RWPE1 (cell line): ENCODE data around the gene GALR1.
"Not testable (repeated sequence)": the region's sequence is repeated elsewhere in the genome, so short reads cannot be mapped to it uniquely, and the experiment has no call there.

Experiments
- CTCF ChIA-PET: fragments of 350-600 bp; sonication (Branson Sonifier 250); formaldehyde crosslinking; extraction: SDS; loops from one replicate; lab custom pipeline; 2021; lab: Yijun Ruan, JAX
- POLR2A ChIA-PET: fragments of 400-600 bp; formaldehyde crosslinking; extraction: SDS; loops from one replicate; lab custom pipeline; 2020; ENCODE audit warnings: antibody characterized with exemption; ENCODE audit not compliant: low non-redundant PET; lab: Yijun Ruan, JAX
- DNase-seq: peaks from one replicate; pipeline ENCODE4 v3.0.0; 2012; ENCODE audit warnings: low spot score
- H3K27ac ChIP-seq: fragments of 450-650 bp; 2 replicates; pipeline ENCODE4 v1.5.1; 2017
- TF ChIP-seq, protein P1 (sequence below): fragments of 450-650 bp; conservative IDR thresholded peaks from 2 replicates; pipeline ENCODE4 v1.5.1; 2017; ENCODE audit warnings: low read depth, mild to moderate bottlenecking

Gene GALR1

DNA sequence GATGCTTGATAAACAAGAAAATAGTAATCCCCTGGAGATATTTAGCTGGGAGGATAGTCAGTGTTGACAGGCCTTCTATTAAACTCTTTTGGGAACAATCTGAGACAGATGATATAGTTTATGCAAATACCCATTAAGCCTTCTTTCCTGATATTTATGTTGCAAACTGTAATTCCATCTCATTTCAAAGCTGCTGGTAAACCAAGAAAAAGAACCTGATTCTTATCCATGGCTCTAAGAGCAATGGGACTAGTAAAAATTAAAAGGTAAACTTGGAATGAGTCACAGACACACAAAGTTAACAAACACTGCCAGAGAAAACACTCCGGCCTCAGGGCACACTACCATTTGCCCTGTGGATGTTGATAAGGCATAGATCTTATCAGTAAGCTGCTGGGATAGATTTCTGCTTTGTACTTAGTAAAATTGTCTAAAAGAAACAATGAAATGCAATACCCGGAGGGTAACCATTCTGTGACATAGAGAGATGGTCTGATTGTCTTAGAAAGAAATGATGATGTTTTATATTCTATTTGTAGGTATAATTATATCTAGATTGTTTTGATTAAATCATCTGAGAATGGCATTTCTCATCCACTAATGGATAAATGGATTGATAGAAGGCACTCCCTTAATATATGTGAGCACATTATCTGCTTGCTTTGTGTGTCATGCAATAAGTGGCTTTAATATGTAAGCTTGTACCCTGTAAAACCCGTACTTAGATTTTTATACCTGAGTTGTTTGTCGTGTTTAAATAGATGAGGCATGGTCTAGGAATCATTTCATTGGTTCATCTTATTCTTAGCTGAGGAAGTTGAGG, 13.2 kb downstream of the GALR1 start:
- TF ChIP-seq, protein P1, sequence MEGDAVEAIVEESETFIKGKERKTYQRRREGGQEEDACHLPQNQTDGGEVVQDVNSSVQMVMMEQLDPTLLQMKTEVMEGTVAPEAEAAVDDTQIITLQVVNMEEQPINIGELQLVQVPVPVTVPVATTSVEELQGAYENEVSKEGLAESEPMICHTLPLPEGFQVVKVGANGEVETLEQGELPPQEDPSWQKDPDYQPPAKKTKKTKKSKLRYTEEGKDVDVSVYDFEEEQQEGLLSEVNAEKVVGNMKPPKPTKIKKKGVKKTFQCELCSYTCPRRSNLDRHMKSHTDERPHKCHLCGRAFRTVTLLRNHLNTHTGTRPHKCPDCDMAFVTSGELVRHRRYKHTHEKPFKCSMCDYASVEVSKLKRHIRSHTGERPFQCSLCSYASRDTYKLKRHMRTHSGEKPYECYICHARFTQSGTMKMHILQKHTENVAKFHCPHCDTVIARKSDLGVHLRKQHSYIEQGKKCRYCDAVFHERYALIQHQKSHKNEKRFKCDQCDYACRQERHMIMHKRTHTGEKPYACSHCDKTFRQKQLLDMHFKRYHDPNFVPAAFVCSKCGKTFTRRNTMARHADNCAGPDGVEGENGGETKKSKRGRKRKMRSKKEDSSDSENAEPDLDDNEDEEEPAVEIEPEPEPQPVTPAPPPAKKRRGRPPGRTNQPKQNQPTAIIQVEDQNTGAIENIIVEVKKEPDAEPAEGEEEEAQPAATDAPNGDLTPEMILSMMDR: no peak
- DNase-seq: no peak
- ChIA-PET POLR2A (no interaction called here), CTCF (no interaction called here)
- H3K27ac ChIP-seq: no peak overlapping the region

DNA sequence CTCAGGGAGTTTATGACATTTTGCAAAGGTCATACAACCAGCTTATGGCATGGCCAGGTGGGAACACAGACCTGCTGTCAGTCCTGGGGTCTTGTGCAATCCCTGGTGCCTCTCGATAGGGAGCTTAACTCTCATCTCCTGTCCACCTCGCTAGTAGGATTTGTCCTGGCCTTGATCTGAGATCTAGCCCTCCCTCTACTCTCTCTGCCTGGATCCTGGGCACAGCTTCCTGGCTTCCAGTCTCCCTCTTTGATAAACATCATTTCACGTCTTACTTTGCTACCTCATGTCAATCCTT, 13.8 kb downstream of the GALR1 start:
- TF ChIP-seq, protein P1: no peak
- POLR2A ChIA-PET: no interaction called here
- H3K27ac ChIP-seq: no peak overlapping the region
- DNase-seq: no peak
- CTCF ChIA-PET: interaction anchor here (0.7 kb wide), 1 partner anchor 456 kb away, joined by 6 read pairs; no protein-coding TSS in a partner anchor

DNA sequence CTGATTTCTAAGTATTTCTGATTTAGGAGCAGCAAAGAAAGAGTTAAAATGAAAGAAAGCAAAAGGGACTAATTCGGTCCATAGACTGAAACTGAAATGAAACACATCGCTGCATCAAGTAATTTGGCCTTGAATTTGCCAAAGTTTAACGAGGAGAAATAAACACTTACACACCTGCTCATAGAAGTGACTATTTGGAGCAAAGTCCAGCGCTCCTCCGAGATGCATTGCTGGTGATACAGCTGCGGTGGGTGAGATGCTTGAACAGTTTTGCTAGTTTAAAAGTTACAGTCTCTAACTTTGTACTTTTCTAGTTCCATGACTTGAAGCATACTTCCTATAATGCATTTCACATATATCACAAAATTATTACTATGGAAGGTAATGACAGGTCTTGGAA, 18.3 kb downstream of the GALR1 start:
- TF ChIP-seq, protein P1: no peak
- no peak overlapping the region for H3K27ac ChIP-seq
- CTCF ChIA-PET: no interaction called here
- DNase-seq: no peak
- POLR2A ChIA-PET: no interaction called here

DNA sequence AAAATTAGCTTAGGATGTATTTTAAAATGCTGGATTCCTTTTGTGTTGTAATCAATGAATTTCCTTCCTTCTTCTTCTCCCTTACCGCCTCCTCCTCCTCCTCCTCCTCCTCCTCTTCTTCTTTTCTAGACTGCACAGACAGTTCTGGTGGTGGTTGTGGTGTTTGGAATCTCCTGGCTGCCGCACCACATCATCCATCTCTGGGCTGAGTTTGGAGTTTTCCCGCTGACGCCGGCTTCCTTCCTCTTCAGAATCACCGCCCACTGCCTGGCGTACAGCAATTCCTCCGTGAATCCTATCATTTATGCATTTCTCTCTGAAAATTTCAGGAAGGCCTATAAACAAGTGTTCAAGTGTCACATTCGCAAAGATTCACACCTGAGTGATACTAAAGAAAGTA, 18.8 kb downstream of the GALR1 start:
- POLR2A ChIA-PET: no interaction called here
- TF ChIP-seq, protein P1: no peak
- CTCF ChIA-PET: no interaction called here
- no peak for DNase-seq
- no peak overlapping the region for H3K27ac ChIP-seq

DNA sequence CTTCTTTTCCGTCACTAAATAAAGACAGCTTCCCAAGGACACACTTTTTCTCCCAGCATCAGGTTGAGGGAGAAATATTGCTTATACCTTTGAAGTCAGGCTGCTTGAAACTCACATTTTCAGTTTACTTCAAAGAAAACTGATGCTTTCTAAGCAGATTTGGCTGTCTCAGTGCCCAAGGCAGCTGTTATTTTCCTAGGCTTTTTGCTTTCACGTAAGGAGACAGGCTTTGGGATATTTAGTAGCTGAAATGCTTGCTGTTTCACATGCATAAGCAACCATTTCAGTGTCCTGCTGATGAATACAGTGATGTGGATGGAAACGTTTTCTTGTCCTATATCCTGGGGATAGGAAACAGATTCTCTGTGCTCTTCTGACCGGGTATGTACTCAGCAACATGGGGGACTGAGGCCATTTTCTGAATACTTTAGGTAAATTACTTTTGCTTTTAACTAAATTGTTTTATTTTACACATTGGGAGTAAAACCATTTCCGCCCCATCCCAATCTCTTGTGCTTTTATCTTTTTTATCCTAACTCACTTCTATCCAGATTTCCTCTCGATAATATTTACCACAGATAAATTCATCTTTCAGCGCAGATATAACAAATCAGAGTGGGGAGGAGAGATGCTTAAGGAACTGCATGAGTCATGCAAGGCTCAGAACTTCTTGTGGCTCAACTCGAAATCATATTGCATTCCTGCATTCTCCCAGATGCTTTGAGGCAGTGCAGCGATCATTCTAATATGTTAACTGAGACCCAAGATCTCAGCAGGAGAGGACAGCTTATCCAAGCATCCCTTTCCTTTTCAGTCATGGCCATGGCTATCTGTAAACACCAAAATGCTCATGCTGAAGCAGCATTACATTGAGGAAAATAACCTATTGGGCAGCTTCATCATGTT, 22.2 kb downstream of the GALR1 start:
- POLR2A ChIA-PET: no interaction called here
- TF ChIP-seq, protein P1: no peak
- H3K27ac ChIP-seq: no peak overlapping the region
- CTCF ChIA-PET: no interaction called here
- DNase-seq: no peak

DNA sequence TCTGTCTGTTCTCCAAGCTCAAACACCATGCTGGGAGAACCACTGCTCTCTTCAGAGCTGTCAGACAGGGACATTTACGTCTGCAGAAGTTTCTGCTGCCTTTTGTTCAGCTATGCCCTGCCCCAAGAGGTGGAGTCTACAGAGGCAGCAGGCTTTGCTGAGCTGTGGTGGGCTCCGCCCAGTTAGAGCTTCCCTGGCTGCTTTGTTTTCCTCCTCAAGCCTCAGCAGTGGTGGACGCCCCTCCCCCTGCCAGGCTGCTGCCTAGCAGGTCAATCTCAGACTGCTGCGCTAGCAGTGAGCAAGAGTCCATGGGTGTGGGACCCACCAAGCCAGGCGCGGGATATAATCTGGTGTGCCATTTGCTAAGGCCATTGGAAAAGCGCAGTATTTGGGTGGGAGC, 41.2 kb downstream of the GALR1 start:
- H3K27ac ChIP-seq, DNase-seq, CTCF ChIA-PET, POLR2A ChIA-PET: not testable (repeated sequence)

DNA sequence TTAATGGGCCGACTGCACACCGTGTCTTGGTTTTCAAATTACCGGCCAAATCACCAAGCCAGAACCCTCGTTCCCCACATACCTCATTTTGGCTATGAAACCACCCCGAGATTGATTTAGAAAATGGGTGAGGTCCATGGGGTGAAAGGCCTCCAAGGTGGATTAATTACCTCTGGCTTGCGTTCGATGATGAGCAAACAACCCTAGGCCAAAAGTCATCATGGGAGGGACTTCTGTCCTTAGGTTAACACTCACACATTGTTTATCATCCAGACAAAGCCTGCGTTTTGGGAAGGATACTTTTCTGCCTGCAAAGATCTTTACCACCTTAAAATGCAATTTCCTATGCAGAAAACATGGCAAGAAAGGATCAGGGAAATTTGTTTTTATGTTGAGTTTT, 48.5 kb downstream of the GALR1 start:
- ChIA-PET POLR2A (no interaction called here), CTCF (no interaction called here)
- TF ChIP-seq, protein P1: no peak
- DNase-seq: no peak
- no peak overlapping the region for H3K27ac ChIP-seq
